A204.1 (cell line): ENCODE measurements around the gene CD226.
"Not testable (repeated sequence)": the region's sequence is repeated elsewhere in the genome, so short reads cannot be mapped to it uniquely, and the experiment has no call there.

ENCODE experiments used
- FAIRE-seq: peaks from 2 replicates; lab custom pipeline; 2012; peaks lifted over from hg19 to GRCh38; lab: Jason Lieb, UNC

CD226 gene

GRCh38 chr18:69906765-69907164 is 40.9 kb downstream of the CD226 start:
- no peak for FAIRE-seq

- FAIRE-seq, result no peak
Measured at GRCh38 chr18:69900941-69901340, 46.7 kb downstream of the CD226 start.

- FAIRE-seq, result not testable (repeated sequence)
Measured at GRCh38 chr18:69899154-69899923, 48.3 kb downstream of the CD226 start.

GRCh38 chr18:69898241-69898861 is 49.3 kb downstream of the CD226 start:
- FAIRE-seq, result no peak

GRCh38 chr18:69897397-69898108 is 50.1 kb downstream of the CD226 start:
- no peak for FAIRE-seq

- no peak for FAIRE-seq
Measured at GRCh38 chr18:69895066-69896047, 52.3 kb downstream of the CD226 start.

- no peak for FAIRE-seq
Measured at GRCh38 chr18:69894467-69894866, 53.2 kb downstream of the CD226 start.

GRCh38 chr18:69890558-69890957 is 57.1 kb downstream of the CD226 start:
- FAIRE-seq, result no peak

GRCh38 chr18:69889009-69889408 is 58.7 kb downstream of the CD226 start:
- no peak for FAIRE-seq

- FAIRE-seq, result no peak
Measured at GRCh38 chr18:69887256-69887655, 60.4 kb downstream of the CD226 start.

- FAIRE-seq, result no peak
Measured at GRCh38 chr18:69885841-69886531, 61.7 kb downstream of the CD226 start.

GRCh38 chr18:69885355-69885754 is 62.3 kb downstream of the CD226 start:
- no peak for FAIRE-seq

- no peak for FAIRE-seq
Measured at GRCh38 chr18:69883781-69884180, 63.9 kb downstream of the CD226 start.

GRCh38 chr18:69882965-69883668 is 64.6 kb downstream of the CD226 start:
- no peak for FAIRE-seq

- no peak for FAIRE-seq
Measured at GRCh38 chr18:69880083-69880482, 67.6 kb downstream of the CD226 start.

- not testable (repeated sequence) for FAIRE-seq
Measured at GRCh38 chr18:69879051-69879450, 68.6 kb downstream of the CD226 start.

- FAIRE-seq, result no peak
Measured at GRCh38 chr18:69878213-69878933, 69.3 kb downstream of the CD226 start.

GRCh38 chr18:69876490-69876889 is 71.2 kb downstream of the CD226 start:
- no peak for FAIRE-seq

GRCh38 chr18:69874058-69874457 is 73.6 kb downstream of the CD226 start:
- FAIRE-seq, result no peak

GRCh38 chr18:69872661-69873060 is 75.0 kb downstream of the CD226 start:
- no peak for FAIRE-seq
